Activated CD4-positive, CD25-positive, alpha-beta regulatory T cell treated with anti-CD3 and anti-CD28 coated beads, Interleukin-2, amount 50 U/mL, for 24 hours (primary cell): ENCODE results near the gene CELF1.
A peak's percentile ranks its signal among the peaks of the same experiment; 100 is the strongest.
"Not testable (repeated sequence)": the region's sequence is repeated elsewhere in the genome, so short reads cannot be mapped to it uniquely, and the experiment has no call there.

Experiments
- ATAC-seq, 2 donors: fragments of 150-1000 bp; cut with Tn5 transposase; one replicate each; pipeline ENCODE4 v1.10.0; 2021; ENCODE audit warnings: mild to moderate bottlenecking in 1 of 2, moderate library complexity in 1 of 2

The CELF1 gene

DNA sequence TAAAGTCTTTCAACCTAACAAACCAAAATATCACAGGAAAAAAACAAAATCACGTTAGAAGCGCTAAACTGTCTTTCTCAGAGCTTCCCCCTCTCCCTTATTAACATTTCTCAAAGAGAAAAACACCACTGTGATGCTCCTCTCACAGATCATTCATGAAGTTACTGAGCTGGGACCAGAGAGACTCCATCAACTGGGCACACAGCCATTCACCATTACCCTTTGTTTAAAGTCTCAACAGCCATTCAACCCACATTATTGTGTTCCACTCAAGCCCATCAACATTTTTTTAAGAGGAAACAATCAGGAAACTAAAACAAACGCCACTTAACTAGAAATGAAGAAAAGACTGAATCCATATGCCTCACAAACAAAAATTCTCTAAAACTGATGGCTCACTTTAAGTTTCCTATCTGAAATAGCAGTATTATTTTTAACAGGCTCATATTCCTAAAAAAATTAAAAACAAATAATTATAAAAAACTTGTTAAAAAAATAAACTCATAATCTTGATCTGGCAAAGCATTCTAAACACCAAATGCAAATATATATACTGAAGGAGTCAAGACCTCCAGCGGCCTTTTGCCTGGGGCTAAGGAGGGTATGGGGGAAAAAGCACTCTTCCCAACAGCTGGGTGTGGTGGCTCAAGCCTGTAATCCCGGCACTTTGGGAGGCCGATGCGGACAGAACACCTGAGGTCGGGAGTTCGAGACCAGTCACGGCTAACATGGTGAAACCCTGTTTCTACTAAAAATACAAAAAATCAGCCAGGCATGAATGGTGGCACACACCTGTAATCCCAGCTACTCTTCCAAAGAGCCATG, 14.0 kb downstream of the CELF1 start:
- no peak for ATAC-seq

DNA sequence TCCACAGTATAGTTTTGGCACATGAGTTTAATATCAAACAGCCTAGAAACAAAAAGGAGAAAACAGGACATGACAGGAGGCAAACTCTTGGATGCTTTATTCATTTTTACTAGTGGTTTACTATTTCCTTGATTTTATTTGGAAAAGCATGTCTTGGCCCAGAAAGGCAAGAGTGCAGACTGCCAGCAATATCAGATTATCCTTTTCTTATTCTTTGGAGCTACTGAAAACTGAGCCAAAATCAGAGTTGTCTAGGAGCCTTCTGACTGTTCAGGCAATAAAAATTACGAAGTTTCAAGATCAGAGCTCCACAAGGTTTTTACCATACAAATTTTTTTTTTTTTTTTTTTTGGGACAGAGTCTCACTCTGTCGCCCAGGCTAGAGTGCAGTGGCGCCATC, 16.0 kb downstream of the CELF1 start:
- ATAC-seq: no peak

DNA sequence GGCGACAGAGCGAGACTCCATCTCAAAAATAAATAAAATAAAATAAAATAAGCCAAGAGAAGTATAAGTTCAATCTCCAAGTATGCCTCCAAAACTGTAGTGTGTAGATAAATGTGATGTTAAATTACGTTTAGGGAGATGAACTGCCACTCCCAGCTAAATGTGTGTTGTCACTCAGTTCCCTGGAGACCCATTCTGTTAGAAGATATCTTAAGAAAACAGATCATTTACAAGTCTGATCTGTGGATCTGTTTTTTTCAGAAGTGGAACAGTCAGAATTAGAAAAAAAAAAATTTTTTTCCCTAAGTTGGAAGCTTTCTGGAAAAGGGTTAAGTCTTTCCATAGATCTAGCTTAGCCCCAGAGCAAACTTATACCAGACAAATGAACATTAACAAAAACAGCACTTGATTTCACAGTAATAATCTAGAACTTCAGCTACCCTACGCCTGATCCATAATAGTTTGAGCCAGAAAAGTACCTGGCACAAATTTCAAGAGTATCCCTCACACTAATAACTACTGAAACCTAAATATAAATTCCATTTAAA, 18.2 kb downstream of the CELF1 start:
- ATAC-seq: no peak

DNA sequence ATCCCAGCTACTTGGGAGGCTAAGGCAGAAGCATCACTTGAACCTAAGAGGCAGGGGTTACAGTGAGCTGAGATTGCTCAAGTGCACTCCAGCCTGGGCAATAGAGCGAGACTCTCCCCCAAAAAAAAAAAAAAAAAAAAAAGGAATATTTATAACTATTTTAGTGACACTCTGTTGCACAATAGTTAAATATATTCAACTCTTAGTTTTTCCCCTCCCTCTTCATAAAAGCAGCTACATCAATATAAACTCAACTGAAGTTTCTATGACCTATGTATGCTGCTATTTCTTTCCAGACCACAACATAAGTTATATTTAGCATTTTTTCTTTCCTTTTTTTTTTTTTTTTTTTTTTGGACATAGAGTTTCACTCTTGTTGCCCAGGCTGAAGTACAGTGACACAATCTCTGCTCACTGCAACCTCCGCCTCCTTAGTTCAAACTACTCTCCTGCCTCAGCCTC, 19.2 kb downstream of the CELF1 start:
- ATAC-seq: no peak

- no peak for ATAC-seq
Observed at GRCh38 chr11:47532597-47533213, 20.2 kb downstream of the CELF1 start.

DNA sequence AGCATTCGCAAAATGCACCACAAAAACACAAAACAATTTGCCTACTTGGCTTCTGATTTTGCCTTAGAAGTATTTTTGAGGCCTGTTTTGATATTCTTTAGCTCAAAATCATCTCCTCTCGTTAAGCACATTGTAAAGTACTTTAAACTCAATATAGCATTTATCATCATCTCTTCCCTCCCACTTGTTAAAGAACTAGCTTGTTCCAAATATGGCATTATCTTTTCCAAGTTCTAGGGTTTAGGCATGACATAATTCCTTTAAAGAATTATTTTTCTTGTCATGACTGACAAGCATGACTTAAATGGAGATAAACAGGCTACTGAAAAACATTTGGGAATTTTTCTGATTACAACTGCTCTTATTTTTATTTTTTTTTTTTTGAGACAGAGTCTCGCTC, 21.3 kb downstream of the CELF1 start:
- ATAC-seq: no peak

DNA sequence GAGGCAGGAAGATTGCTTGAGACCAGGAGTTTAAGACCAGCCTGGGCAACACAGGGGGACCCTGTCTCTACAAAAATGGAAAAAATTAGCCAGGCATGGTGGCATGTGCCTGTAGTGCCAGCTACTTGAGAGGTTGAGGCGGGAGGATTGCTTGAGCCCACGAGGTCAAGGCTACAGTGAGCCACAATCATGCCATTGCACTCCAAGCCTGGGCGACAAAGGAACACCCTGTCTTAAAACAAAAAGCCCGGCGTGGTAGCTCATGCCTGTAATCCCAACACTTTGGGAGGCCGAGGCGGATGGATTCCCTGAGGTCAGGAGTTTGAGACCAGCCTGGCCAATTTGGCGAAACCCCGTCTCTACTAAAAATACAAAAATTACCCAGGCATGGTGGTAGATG, 22.2 kb downstream of the CELF1 start:
- not testable (repeated sequence) for ATAC-seq

DNA sequence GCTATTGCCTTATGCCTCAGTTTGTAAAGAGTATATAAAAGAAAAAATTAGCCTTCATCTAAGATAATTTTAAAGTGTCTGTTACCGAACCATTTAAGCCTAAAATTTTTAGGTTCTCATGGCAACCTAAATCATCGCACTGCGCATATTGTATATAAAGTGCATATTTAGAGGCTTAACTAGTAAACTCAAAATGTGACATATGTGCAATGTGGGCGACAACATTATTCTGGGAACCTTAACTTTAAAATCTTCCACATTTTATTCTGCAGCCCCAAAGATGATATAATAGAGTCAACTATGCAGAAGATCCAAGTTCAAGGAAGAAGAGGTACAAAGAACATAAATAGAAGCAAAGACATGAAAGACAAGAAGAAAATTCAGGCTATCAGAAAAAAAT, 23.0 kb downstream of the CELF1 start:
- ATAC-seq: no peak

DNA sequence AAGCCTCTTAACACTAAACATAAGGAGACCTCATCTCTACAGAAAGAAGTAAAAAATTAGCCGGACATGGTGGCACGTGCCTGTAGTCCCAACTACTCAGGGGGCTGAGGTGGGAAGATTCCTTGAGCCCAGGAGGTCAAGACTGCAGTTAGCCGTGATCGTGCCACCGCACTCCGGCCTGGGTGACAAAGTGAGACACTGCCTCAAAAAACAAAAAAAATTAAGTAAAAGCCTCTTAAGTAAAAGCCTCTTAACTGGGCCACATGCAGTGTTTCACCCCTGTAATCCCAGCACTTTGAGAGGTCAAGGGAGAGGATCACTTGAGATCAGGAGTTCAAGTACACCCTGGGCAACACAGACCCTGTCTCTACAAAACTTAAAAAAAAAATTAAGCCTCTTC, 25.7 kb downstream of the CELF1 start:
- ATAC-seq: no peak

DNA sequence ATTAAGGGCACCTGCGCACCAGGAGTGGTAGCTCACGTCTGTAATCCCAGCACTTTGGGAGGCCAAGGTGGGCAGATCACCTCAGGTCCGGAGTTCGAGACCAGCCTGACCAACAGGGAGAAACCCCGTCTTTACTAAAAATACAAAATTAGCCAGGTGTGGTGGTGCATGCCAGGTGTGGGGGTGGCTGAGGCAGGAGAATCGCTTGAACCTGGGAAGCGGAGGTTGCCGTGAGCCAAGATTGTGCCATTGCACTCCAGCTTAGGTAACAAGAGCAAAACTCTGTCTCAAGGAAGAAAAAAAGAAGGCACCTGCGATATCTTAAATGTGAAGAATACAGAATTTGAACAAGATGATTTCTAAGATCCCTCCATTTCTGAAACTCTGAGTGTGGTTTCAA, 26.9 kb downstream of the CELF1 start:
- ATAC-seq: not testable (repeated sequence)

GRCh38 chr11:47524291-47524874, 28.5 kb downstream of the CELF1 start:
- ATAC-seq: peak; percentile 44 to 51

DNA sequence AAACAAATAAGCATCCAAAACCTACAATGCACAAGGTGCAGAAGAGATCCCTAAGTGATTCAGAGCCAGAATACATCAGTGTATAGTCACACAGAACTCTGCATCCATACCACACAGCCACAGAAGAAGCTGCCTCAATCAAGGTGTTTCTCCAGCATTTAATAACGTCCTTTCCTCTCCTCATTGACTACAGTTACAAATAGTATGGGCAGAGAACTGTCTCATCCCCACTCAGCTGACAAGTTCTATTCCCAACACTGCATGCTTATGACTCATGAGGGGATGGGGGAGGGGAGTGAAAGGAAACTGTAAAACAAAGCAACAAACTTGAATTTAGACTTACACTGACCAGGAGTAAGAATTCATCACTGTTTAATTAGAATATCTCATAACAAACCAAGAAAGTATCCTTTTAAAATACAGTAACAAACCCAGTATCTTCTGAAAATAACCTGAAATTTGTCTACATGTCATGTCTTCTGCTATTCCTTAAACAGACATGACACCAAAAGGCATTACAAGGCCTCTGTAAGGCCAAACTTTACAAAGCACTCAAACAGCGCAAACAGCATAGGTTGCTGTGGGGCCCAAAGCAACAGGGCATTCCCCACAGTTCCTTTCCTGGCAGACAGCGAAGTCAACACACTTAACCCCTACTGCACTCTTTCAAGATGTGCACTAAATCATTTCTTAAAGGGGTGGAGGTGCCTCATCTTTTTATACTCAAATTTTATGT, 29.3 kb downstream of the CELF1 start:
- ATAC-seq: peak; percentile 46 to 55

DNA sequence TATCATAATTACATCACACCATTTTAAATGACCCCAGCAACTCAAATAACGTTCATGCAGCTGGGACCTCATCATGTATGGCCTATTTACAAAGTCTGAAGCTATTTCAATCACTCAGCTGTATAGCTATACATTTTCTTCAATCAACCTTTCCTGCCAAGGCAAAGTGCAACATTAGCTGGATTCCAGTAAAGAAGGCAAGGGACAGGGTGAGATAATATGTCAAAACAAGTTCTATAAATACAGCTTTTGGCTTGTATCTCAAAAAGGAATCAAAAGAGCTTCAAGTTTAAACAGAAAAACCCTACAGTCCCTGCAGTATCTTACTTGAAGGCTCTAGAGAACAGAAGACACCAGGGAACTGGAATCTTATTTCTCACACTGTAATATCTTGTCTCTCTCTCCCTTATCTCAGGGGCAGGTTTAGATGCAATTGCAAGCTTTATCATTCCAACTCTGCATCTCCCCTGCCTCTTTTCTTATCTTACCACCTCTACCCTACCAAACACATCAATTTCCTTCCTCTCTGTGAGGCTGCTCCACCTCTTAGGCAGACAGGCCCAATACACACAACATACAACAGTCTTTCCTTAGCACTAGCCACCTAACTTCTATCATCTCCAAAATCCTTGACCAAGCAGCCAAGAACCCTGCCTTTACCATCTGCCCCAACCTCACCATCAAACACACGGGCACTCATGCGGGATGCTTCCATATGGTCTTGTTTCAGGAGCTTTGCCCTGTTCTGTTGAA, 34.5 kb downstream of the CELF1 start:
- no peak for ATAC-seq

GRCh38 chr11:47516984-47517853, 35.7 kb downstream of the CELF1 start:
- ATAC-seq: no peak

DNA sequence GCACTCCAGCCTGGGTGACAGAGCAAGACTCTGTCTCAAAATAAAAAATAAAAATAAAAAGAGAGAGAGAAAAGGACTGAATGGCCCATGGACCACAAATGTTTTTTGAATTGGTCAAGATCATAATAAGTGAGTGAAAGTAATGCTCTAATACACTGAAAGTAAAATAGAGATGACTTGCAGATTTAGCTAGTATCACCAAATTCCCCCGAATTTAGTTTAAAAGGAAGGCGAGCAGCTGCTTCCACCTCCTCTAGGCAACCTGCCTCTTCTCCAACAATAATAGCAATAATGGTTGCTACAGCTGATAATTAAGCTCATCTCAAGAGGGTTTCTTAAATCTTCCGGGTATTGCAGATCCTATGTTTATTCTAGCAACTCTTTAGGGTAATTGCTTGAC, 36.8 kb downstream of the CELF1 start:
- no peak for ATAC-seq

DNA sequence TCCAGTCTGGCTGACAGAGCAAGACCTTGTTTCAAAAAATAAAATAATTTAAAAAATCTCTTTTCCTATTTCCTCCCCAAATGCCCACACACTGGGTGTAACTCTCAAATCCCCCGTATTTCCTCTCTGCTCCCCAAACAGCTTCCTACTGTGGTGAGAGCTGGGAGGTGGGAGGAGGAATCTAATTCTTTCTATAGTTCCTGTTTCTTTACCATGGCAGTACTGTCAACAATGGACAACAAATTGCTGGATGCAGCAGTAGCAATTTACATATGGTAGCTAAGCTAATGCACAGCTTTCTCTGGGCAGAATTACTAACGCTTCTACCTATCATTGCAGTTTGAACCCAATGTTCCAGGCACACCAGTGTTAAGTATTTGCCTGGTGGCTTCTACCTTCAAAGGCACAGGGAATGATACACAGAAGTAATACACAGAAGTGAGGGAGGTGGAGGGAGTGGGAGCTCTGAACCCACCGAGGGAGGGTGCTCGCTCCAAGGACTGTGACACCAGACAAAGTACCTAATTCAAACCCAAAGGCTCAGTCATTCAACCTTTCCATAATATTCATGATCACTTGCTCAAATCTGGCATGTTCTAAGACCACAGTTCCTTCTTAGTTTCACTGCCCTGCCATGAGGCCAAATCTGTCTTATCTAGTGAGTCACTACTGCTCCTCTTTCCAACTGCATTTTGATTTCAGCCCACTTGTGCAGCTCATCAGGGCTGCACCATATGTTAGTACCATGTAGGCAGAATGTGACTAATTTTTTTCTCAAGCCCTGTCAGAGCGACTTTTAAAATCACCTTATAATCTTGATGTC, 37.9 kb downstream of the CELF1 start:
- ATAC-seq: peak; percentile 97 to 98

- ATAC-seq: no peak
Observed at GRCh38 chr11:47512701-47513100, 40.2 kb downstream of the CELF1 start.

DNA sequence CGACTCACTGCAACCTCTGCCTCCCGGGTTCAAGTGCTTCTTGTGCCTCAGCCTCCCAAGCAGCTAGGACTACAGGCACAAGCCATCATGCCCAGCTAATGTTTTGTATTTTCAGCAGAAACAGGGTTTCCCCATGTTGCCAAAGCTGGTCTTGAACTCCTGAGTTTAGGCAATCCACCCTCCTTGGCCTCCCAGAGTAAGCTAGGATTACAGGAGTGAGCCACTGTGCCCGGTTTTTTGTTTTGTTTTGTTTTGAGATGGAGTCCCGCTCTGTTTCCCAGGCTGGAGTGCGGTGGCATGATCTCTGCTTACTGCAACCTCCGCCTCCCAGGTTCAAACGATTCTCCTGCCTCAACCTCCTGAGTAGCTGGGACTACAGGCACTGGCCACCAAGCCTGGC, 41.0 kb downstream of the CELF1 start:
- no peak for ATAC-seq

- ATAC-seq: peak; percentile 72 to 86
Observed at GRCh38 chr11:47510209-47510608, 42.7 kb downstream of the CELF1 start.

DNA sequence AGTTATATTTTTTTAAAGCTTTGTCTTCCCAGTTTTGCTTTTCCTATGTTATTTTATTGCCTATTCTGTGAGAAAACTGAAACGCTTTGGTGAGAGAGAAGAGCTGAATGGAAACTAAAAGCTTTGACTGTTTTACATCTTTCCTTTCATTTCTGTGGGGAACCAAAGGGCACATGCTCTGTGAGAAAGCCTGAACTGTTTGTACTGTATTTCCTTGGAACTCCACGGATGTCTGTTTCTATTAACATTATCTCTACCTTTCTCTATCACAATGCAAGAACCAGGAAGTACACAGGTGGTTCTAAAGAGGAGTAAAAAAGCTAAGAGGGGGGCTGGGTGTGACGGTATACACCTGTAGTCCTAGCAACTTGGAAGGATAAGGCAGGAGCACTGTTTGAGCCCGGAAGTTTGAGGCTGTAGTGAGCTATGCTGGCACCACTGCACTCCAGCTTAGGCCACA, 43.8 kb downstream of the CELF1 start:
- peak; percentile 15 to 23 for ATAC-seq
